HEK293 (cell line): ENCODE results near the gene ZSCAN32.

Experiments
- CTCF ChIA-PET: fragments of 350-600 bp; formaldehyde crosslinking; extraction: SDS; loops from one replicate; lab custom pipeline; 2021; ENCODE audit warnings: antibody characterized with exemption; lab: Yijun Ruan, JAX
- POLR2A ChIA-PET: fragments of 300-600 bp; formaldehyde crosslinking; extraction: SDS; loops from one replicate; lab custom pipeline; 2020; ENCODE audit warnings: antibody characterized with exemption, inconsistent platforms; lab: Yijun Ruan, JAX
- H3K27ac ChIP-seq: fragments of 200-500 bp; sonication (Bioruptor generic); 2 replicates; pipeline ENCODE4 v1.5.1; 2014; ENCODE audit warnings: low read depth, low read length, control low read depth, inconsistent platforms; ENCODE audit errors: extremely low read depth
- H3K36me3 ChIP-seq, 2 experiments: fragments of 200-500 bp in 1 of 2; sonication (Bioruptor generic) in 1 of 2; 1 replicate in 1 of 2; 2 replicates in 1 of 2; pipeline ENCODE4 v1.5.1; 2014 to 2017; ENCODE audit warnings: inconsistent platforms in 2 of 2, low read length in 2 of 2; ENCODE audit not compliant: control insufficient read depth in 2 of 2, insufficient read depth in 1 of 2
- H3K4me1 ChIP-seq: fragments of 200-500 bp; sonication (Bioruptor generic); 2 replicates; pipeline ENCODE4 v1.5.1; 2014; ENCODE audit warnings: mild to moderate bottlenecking, low read length, inconsistent platforms; ENCODE audit not compliant: control insufficient read depth, insufficient read depth
- H3K4me3 ChIP-seq: 2 replicates; pipeline ENCODE4 v1.5.1; 2011; ENCODE audit warnings: low read depth, mild to moderate bottlenecking, control low read depth, low read length, moderate library complexity
- H3K9me3 ChIP-seq: fragments of 200-500 bp; sonication (Bioruptor generic); 2 replicates; pipeline ENCODE4 v1.5.1; 2014; ENCODE audit warnings: low read depth, low read length, inconsistent platforms; ENCODE audit not compliant: control insufficient read depth, insufficient read depth
- BCL11A ChIP-seq: fragments of 450-650 bp; formaldehyde crosslinking; IDR thresholded peaks from 2 replicates; pipeline ENCODE4 v1.5.1; 2016; ENCODE audit warnings: low read depth, missing biosample characterization, missing genetic modification characterization
- GLI4 ChIP-seq: fragments of 450-650 bp; formaldehyde crosslinking; IDR thresholded peaks from 2 replicates; pipeline ENCODE4 v1.5.1; 2016; ENCODE audit warnings: missing biosample characterization, missing genetic modification characterization
- HOXD13 ChIP-seq: sonication (generic); formaldehyde crosslinking; IDR thresholded peaks from 2 replicates; pipeline ENCODE4 v1.8.0; 2022; ENCODE audit warnings: missing genetic modification reagents, borderline replicate concordance
- PRDM2 ChIP-seq: fragments of 450-650 bp; formaldehyde crosslinking; IDR thresholded peaks from 2 replicates; pipeline ENCODE4 v1.5.1; 2016; ENCODE audit warnings: missing biosample characterization, missing genetic modification characterization, borderline replicate concordance
- RBAK ChIP-seq: fragments of 450-650 bp; formaldehyde crosslinking; IDR thresholded peaks from 2 replicates; pipeline ENCODE4 v1.5.1; 2016; ENCODE audit warnings: missing biosample characterization, missing genetic modification characterization
- WT1 ChIP-seq: fragments of 450-650 bp; formaldehyde crosslinking; IDR thresholded peaks from 2 replicates; pipeline ENCODE4 v1.5.1; 2016; ENCODE audit warnings: missing biosample characterization, missing genetic modification characterization
- ZBTB44 ChIP-seq: fragments of 450-650 bp; IDR thresholded peaks from 2 replicates; pipeline ENCODE4 v1.5.1; 2018; ENCODE audit warnings: missing biosample characterization, mild to moderate bottlenecking, missing genetic modification characterization
- ZNF121 ChIP-seq: fragments of 450-650 bp; formaldehyde crosslinking; IDR thresholded peaks from 2 replicates; pipeline ENCODE4 v1.5.1; 2016; ENCODE audit warnings: missing biosample characterization, missing genetic modification characterization
- ZNF175 ChIP-seq: fragments of 450-650 bp; formaldehyde crosslinking; IDR thresholded peaks from 2 replicates; pipeline ENCODE4 v1.5.1; 2016; ENCODE audit warnings: missing biosample characterization, missing genetic modification characterization
- ZNF214 ChIP-seq: fragments of 450-650 bp; formaldehyde crosslinking; IDR thresholded peaks from 2 replicates; pipeline ENCODE4 v1.5.1; 2017; ENCODE audit warnings: missing biosample characterization, mild to moderate bottlenecking, missing genetic modification characterization, borderline replicate concordance
- ZNF274 ChIP-seq, 2 experiments: fragments of 200-500 bp in 1 of 2; fragments of 450-650 bp in 1 of 2; sonication (Bioruptor generic) in 1 of 2; formaldehyde crosslinking in 1 of 2; IDR thresholded peaks; 2 replicates each; pipeline versions ENCODE4 v1.5.1 to v1.6.1; 2014 to 2016; ENCODE audit warnings: borderline replicate concordance in 1 of 2, inconsistent platforms in 1 of 2, low read length in 1 of 2, missing biosample characterization in 1 of 2, missing genetic modification characterization in 1 of 2
- ZNF292 ChIP-seq: fragments of 450-650 bp; formaldehyde crosslinking; IDR thresholded peaks from 2 replicates; pipeline ENCODE4 v1.5.1; 2016; ENCODE audit warnings: low read depth, missing biosample characterization, missing genetic modification characterization, borderline replicate concordance
- ZNF560 ChIP-seq: fragments of 450-650 bp; formaldehyde crosslinking; IDR thresholded peaks from 2 replicates; pipeline ENCODE4 v1.5.1; 2017; ENCODE audit warnings: missing biosample characterization, missing genetic modification characterization, borderline replicate concordance
- ZNF626 ChIP-seq: fragments of 450-650 bp; sonication (Bioruptor Pico); formaldehyde crosslinking; IDR thresholded peaks from 2 replicates; pipeline ENCODE4 v1.5.1; 2018; ENCODE audit warnings: missing biosample characterization, missing genetic modification characterization, inconsistent platforms
- ZNF658 ChIP-seq: fragments of 450-650 bp; formaldehyde crosslinking; IDR thresholded peaks from 2 replicates; pipeline ENCODE4; 2016; ENCODE audit warnings: missing biosample characterization, missing genetic modification characterization
- ZNF664 ChIP-seq: fragments of 450-650 bp; formaldehyde crosslinking; IDR thresholded peaks from 2 replicates; pipeline ENCODE4 v1.5.1; 2016; ENCODE audit warnings: missing biosample characterization, missing genetic modification characterization
- ZNF701 ChIP-seq: fragments of 450-650 bp; formaldehyde crosslinking; IDR thresholded peaks from 2 replicates; pipeline ENCODE4 v1.5.1; 2016; ENCODE audit warnings: missing biosample characterization, missing genetic modification characterization
- TF ChIP-seq, protein P1 (sequence below): IDR thresholded peaks from 2 replicates; pipeline ENCODE4 v1.6.1; 2011; ENCODE audit warnings: mild to moderate bottlenecking, low read depth, low read length, borderline replicate concordance
- TF ChIP-seq, protein P2 (sequence below): sonication (generic); formaldehyde crosslinking; IDR thresholded peaks from 2 replicates; pipeline ENCODE4 v1.8.1; 2022; ENCODE audit warnings: mild to moderate bottlenecking, moderate library complexity, missing genetic modification reagents

ZSCAN32 gene

GRCh38 chr16:3358871-3359270, 41.9 kb downstream of the ZSCAN32 start:
- ChIA-PET CTCF (no interaction called here), POLR2A (no interaction called here)
- TF ChIP-seq ZBTB44 (tag by site-specific recombination) (no peak), ZNF626 (tag by site-specific recombination) (no peak), ZNF175 (tag by site-specific recombination) (no peak), ZNF274 (IDR thresholded peaks at IDR 0.05; ENCODE audit: low read length) (no peak), ZNF274 (tag by site-specific recombination; IDR thresholded peaks at IDR 0.05; ENCODE audit: borderline replicate concordance) (no peak), WT1 (tag by site-specific recombination) (no peak), ZNF292 (tag by site-specific recombination) (no peak), BCL11A (tag by site-specific recombination) (no peak), ZNF214 (tag by site-specific recombination) (no peak), GLI4 (no peak), HOXD13 (CRISPR knock-in tag) (no peak), ZNF658 (no peak), ZNF560 (no peak), ZNF664 (no peak), ZNF701 (tag by site-specific recombination) (no peak), RBAK (tag by site-specific recombination) (no peak), ZNF121 (tag by site-specific recombination) (no peak), PRDM2 (tag by site-specific recombination) (no peak)
- TF ChIP-seq, protein P1, sequence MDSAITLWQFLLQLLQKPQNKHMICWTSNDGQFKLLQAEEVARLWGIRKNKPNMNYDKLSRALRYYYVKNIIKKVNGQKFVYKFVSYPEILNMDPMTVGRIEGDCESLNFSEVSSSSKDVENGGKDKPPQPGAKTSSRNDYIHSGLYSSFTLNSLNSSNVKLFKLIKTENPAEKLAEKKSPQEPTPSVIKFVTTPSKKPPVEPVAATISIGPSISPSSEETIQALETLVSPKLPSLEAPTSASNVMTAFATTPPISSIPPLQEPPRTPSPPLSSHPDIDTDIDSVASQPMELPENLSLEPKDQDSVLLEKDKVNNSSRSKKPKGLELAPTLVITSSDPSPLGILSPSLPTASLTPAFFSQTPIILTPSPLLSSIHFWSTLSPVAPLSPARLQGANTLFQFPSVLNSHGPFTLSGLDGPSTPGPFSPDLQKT = no peak
- TF ChIP-seq, protein P2, sequence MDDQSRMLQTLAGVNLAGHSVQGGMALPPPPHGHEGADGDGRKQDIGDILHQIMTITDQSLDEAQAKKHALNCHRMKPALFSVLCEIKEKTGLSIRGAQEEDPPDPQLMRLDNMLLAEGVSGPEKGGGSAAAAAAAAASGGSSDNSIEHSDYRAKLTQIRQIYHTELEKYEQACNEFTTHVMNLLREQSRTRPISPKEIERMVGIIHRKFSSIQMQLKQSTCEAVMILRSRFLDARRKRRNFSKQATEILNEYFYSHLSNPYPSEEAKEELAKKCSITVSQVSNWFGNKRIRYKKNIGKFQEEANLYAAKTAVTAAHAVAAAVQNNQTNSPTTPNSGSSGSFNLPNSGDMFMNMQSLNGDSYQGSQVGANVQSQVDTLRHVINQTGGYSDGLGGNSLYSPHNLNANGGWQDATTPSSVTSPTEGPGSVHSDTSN = no peak
- Histone ChIP-seq H3K9me3 (no peaks in the 10 kb centered on the region), H3K36me3 (no peaks in the 10 kb centered on the region), H3K27ac (no peak overlapping the region), H3K4me1 (no peaks in the 10 kb centered on the region), H3K4me3 (no peak overlapping the region)
